ENCODE data around the gene ANKRD33. TPM values are rescaled to one million over a fixed set of nuclear protein-coding genes. Genes with fewer than 3 reads are reported as not detected.

The ANKRD33 gene
- total RNA-seq, 4 donors from 2014 or later = 0.70 TPM; not detected in 3

DNA sequence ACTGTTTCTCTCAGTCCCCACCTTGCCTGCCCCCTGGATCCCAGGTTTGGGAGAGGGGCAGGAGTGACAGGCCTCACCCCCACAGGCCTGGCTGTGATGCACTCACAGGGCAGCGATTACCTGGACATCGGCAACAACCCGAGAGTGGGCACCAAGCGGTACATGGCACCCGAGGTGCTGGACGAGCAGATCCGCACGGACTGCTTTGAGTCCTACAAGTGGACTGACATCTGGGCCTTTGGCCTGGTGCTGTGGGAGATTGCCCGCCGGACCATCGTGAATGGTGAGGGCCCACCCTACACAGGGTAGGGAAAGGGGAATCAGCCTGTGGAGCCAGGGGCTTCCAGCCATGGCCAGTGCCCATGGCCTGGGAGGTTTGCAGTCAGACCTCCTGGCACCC, 28.0 kb downstream of the ANKRD33 start:
- peaks cover 0 to 25% (median 0%) of the 10 kb centered on the region in 3 donors for H3K36me3 ChIP-seq
- WGBS, 2 donors = no CpG with 5 or more reads among the region's 11 CpGs
- DNase-seq = no peak
- no peak overlapping the region for H3K4me3 ChIP-seq
- no peaks in the 10 kb centered on the region for H3K9me3 ChIP-seq
- peaks cover under 1 to 54% (median 23%) of the 10 kb centered on the region in 3 donors for H3K4me1 ChIP-seq
- intact Hi-C loops (cut with DNase I) = no loop called here
- TF ChIP-seq, protein P1, sequence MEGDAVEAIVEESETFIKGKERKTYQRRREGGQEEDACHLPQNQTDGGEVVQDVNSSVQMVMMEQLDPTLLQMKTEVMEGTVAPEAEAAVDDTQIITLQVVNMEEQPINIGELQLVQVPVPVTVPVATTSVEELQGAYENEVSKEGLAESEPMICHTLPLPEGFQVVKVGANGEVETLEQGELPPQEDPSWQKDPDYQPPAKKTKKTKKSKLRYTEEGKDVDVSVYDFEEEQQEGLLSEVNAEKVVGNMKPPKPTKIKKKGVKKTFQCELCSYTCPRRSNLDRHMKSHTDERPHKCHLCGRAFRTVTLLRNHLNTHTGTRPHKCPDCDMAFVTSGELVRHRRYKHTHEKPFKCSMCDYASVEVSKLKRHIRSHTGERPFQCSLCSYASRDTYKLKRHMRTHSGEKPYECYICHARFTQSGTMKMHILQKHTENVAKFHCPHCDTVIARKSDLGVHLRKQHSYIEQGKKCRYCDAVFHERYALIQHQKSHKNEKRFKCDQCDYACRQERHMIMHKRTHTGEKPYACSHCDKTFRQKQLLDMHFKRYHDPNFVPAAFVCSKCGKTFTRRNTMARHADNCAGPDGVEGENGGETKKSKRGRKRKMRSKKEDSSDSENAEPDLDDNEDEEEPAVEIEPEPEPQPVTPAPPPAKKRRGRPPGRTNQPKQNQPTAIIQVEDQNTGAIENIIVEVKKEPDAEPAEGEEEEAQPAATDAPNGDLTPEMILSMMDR (IDR thresholded peaks at IDR 0.05) = no peak
- no peak for TF ChIP-seq POLR2A (IDR thresholded peaks at IDR 0.05)
- H3K27ac ChIP-seq = no peak overlapping the region
- peaks cover 0 to 4% (median 0%) of the 10 kb centered on the region in 4 donors for H3K27me3 ChIP-seq

DNA sequence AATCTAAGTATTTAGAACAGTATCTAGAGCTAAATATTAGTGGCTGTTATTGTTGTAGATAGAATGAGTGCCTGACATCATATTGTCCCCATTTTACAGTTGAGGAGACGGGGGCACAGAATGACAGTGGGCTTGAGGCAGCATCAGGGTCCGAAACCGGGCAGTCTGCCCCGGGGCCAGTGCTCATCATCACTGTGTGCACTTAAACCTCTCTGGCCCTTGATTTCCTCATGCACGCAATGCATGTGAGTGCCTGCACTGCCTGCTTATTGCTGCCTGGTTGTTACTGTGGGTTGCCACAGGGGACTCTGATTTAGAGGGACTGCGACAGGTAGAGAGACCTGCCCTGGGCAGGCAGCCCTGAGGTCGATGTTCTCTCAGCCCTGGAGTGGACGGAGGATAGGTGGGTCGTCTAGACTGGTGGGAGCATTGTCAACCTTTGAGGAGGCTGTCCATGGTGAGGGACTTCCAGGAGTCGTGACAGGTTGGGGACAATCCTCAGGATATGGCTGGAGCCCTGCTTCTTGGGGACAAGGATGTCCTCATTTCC, 29.2 kb downstream of the ANKRD33 start:
- peak overlapping the region in 2 of 4 donors; percentile 25 to 29 for H3K27ac ChIP-seq
- intact Hi-C loops (cut with DNase I) = no loop called here
- H3K27me3 ChIP-seq = no peaks in the 10 kb centered on the region
- WGBS, 2 donors = 84 to 85% methylated on average over 5 to 7 of the region's 10 CpGs
- H3K36me3 ChIP-seq = peaks cover 0 to 25% (median 0%) of the 10 kb centered on the region in 3 donors
- peaks cover 0 to 46% (median 12%) of the 10 kb centered on the region in 3 donors for H3K4me1 ChIP-seq
- H3K4me3 ChIP-seq = no peak overlapping the region
- TF ChIP-seq, protein P1 (IDR thresholded peaks at IDR 0.05) = no peak
- no peak for TF ChIP-seq POLR2A (IDR thresholded peaks at IDR 0.05)
- H3K9me3 ChIP-seq = no peaks in the 10 kb centered on the region
- no peak for DNase-seq

- peak overlapping the region in 2 of 4 donors; percentile 25 to 29 for H3K27ac ChIP-seq
- no peaks in the 10 kb centered on the region for H3K9me3 ChIP-seq
- DNase-seq = no peak
- no peaks in the 10 kb centered on the region for H3K27me3 ChIP-seq
- TF ChIP-seq, protein P1 (IDR thresholded peaks at IDR 0.05) = no peak
- no peak for TF ChIP-seq POLR2A (IDR thresholded peaks at IDR 0.05)
- H3K4me3 ChIP-seq = no peak overlapping the region
- peaks cover 1 to 46% (median 14%) of the 10 kb centered on the region in 3 donors for H3K4me1 ChIP-seq
- 75 to 78% methylated on average over 2 to 10 of the region's 16 CpGs for WGBS, 2 donors
- peaks cover 0 to 25% (median 0%) of the 10 kb centered on the region in 3 donors for H3K36me3 ChIP-seq
- intact Hi-C loops (cut with DNase I) = no loop called here
These were observed 30.0 kb downstream of the ANKRD33 start for GRCh38 chr12:51917746-51918453.

DNA sequence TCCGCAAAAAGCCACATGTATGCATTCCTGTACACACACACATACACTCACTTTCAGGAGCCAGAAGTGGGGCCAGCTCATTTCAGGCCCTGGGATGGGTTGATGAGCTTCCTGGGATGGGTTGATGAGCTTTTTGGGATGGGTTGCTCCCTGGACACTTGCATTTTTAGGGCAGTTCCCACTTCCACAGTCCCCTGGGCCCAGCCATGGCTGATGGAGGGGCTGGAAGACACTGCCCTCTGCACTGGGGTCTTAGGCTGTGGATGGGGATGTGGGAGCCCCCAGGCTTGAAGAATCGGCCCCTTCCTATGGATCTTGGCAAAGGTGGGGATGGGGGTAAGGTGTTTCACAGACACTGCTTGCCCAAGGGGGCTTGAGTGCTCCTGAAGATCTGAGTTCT, 32.1 kb downstream of the ANKRD33 start:
- no peak for DNase-seq
- Histone ChIP-seq H3K36me3 (peaks cover 0 to 23% (median 0%) of the 10 kb centered on the region in 3 donors), H3K9me3 (no peaks in the 10 kb centered on the region), H3K27me3 (no peaks in the 10 kb centered on the region), H3K4me1 (peaks cover 10 to 49% (median 18%) of the 10 kb centered on the region in 3 donors), H3K4me3 (no peak overlapping the region), H3K27ac (no peak overlapping the region)
- 79 to 91% methylated on average over 2 of the region's 2 CpGs for WGBS, 2 donors
- TF ChIP-seq POLR2A (IDR thresholded peaks at IDR 0.05) = no peak
- TF ChIP-seq, protein P1 (IDR thresholded peaks at IDR 0.05) = no peak
- intact Hi-C loops (cut with DNase I) = no loop called here

- H3K4me1 ChIP-seq = peaks cover 10 to 43% (median 18%) of the 10 kb centered on the region in 3 donors
- H3K36me3 ChIP-seq = peaks cover 0 to 12% (median 0%) of the 10 kb centered on the region in 3 donors
- H3K27me3 ChIP-seq = no peaks in the 10 kb centered on the region
- H3K9me3 ChIP-seq = no peaks in the 10 kb centered on the region
- intact Hi-C loops (cut with DNase I) = no loop called here
- WGBS, 2 donors = 73 to 87% methylated on average over 2 to 5 of the region's 7 CpGs
- TF ChIP-seq, protein P1 (IDR thresholded peaks at IDR 0.05) = no peak
- TF ChIP-seq POLR2A (IDR thresholded peaks at IDR 0.05) = no peak
- no peak overlapping the region for H3K27ac ChIP-seq
- DNase-seq = no peak
- no peak overlapping the region for H3K4me3 ChIP-seq
These were observed 33.3 kb downstream of the ANKRD33 start for GRCh38 chr12:51921017-51921725.

Data from esophagus squamous epithelium (tissue), 5 donors.